Aorta (tissue), 5 donors: Measurements from ENCODE around the gene NUDCD2. TPM values are rescaled to one million over a fixed set of nuclear protein-coding genes. Genes with fewer than 3 reads are reported as not detected.
"Not testable (repeated sequence)": the region's sequence is repeated elsewhere in the genome, so short reads cannot be mapped to it uniquely, and the experiment has no call there.

Experiments
- ATAC-seq: fragments of 200-7000 bp; cut with Tn5 transposase; one replicate; pipeline ENCODE4 v1.9.1; 2022; ENCODE audit warnings: moderate library complexity; ENCODE audit not compliant: low FRiP score
- DNase-seq, 2 donors: peaks; one replicate each; pipeline ENCODE4 v3.0.0-alpha.2; 2020
- H3K27ac ChIP-seq, 2 donors: one replicate each; pipeline ENCODE4 v1.5.1; 2013; ENCODE audit warnings: low read length in 2 of 2, mild to moderate bottlenecking in 2 of 2, moderate library complexity in 2 of 2, control low read depth in 1 of 2, inconsistent platforms in 1 of 2, low read depth in 1 of 2
- H3K27me3 ChIP-seq, 2 donors: one replicate each; pipeline ENCODE4 v1.6.1; 2013; ENCODE audit warnings: control low read depth in 1 of 2, low read length in 1 of 2, mild to moderate bottlenecking in 1 of 2, moderate library complexity in 1 of 2; ENCODE audit not compliant: insufficient read depth in 2 of 2, control insufficient read depth in 1 of 2
- H3K36me3 ChIP-seq, 2 donors: one replicate each; pipeline ENCODE4 v1.6.1; 2013; ENCODE audit warnings: control low read depth in 1 of 2, low read length in 1 of 2, mild to moderate bottlenecking in 1 of 2; ENCODE audit not compliant: insufficient read depth in 2 of 2, control insufficient read depth in 1 of 2
- H3K4me1 ChIP-seq, 2 donors: one replicate each; pipeline ENCODE4 v1.6.1; 2013; ENCODE audit warnings: low read length in 2 of 2, control low read depth in 1 of 2, mild to moderate bottlenecking in 1 of 2, moderate library complexity in 1 of 2; ENCODE audit not compliant: insufficient read depth in 2 of 2, control insufficient read depth in 1 of 2
- H3K4me3 ChIP-seq, 2 donors: one replicate each; pipeline ENCODE4 v1.5.1; 2013; ENCODE audit warnings: low read length in 2 of 2, control low read depth in 1 of 2, mild to moderate bottlenecking in 1 of 2
- H3K9me3 ChIP-seq: one replicate; pipeline ENCODE4 v1.6.1; 2013; ENCODE audit warnings: mild to moderate bottlenecking, low read length; ENCODE audit not compliant: control insufficient read depth
- WGBS, 2 donors: extraction: QIAGEN DNeasy Blood & Tissue Kit; methylation state at CpG; one replicate each; pipeline ENCODE4 v1.1.7; 2013; 5-methylcytosine and 5-hydroxymethylcytosine counted together
- intact Hi-C, 2 donors: fragments of 100-400 bp; cut with DNase I; formaldehyde crosslinking; loops; one replicate each; pipeline versions ENCODE4 v1.14.2 to v1.15.0; 2022
- polyA plus RNA-seq, 2 donors: library from polyadenylated mRNA; stranded (reverse); fragments of 200-250 nt; gene quantifications; one replicate each; pipeline ENCODE4 v1.2.3, GENCODE V29; 2013
- total RNA-seq, 2 donors: library from RNA; stranded (reverse); fragmentation: NEBNext Ultra II Directional; extraction: Animal tissue kit (Norgen Biotek cat#: 25700); gene quantifications; one replicate each; pipeline ENCODE4 v1.2.1, GENCODE V29; 2021
- donor health status: healthy with polysubstance abuse.
- donor health status: Bipolar disorder and iron deficiency.
- donor health status: DM: no; HTN: no; CAD: no.
- donor health status: DM: no; HTN: no; CAD: no.
- donor health status: DM: yes; HTN: yes; CAD: no.

Gene NUDCD2
- total and polyA plus RNA-seq, 4 donors: 7.7 to 20.7 (median 11.8) TPM

- Histone ChIP-seq H3K27ac (no peak overlapping the region), H3K4me1 (peaks cover 0 to 2% of the 10 kb centered on the region in 2 donors), H3K36me3 (peaks cover 0 to 2% of the 10 kb centered on the region in 2 donors), H3K27me3 (no peaks in the 10 kb centered on the region), H3K9me3 (no peaks in the 10 kb centered on the region), H3K4me3 (peak overlapping the region; percentile 45 to 89)
- no peak for ATAC-seq
- intact Hi-C loops: no loop called here
- no peak for DNase-seq
- 42% methylated on average over 6 of the region's 6 CpGs for WGBS, 2 donors
These were observed 1.0 kb downstream of the NUDCD2 start for GRCh38 chr5:163458778-163459385.

DNA sequence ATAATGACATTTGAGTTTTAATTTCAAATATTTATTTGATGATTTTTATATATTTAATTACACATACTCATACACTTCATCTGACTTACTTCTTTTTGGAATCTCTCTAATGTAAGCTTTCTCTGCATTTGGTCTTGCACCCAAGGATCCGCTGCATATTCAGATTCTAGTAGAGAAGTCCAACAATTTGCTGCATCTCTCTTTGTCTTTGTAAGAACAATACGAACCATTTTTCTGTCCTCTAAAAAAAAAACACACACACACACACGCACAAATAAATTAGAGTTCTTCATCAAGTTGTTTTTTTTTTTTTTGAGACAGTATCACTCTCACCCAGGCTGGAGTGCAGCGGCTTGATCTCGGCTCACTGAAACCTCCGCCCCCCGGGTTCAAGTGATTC lies 3.1 kb downstream of the NUDCD2 start:
- intact Hi-C loops: no loop called here
- peaks cover 0 to 2% of the 10 kb centered on the region in 2 donors for H3K4me1 ChIP-seq
- peaks cover 2% of the 10 kb centered on the region in 2 donors for H3K36me3 ChIP-seq
- H3K27ac ChIP-seq: no peak overlapping the region
- no peaks in the 10 kb centered on the region for H3K9me3 ChIP-seq
- ATAC-seq (no peak), DNase-seq (no peak)
- 93 to 98% methylated on average over 7 of the region's 7 CpGs for WGBS, 2 donors
- H3K4me3 ChIP-seq: no peak overlapping the region
- no peaks in the 10 kb centered on the region for H3K27me3 ChIP-seq

- H3K27me3 ChIP-seq: no peaks in the 10 kb centered on the region
- 81 to 87% methylated on average over 2 of the region's 2 CpGs for WGBS, 2 donors
- H3K36me3 ChIP-seq: peaks cover 2 to 4% of the 10 kb centered on the region in 2 donors
- intact Hi-C loops: no loop called here
- no peak overlapping the region for H3K27ac ChIP-seq
- H3K4me3 ChIP-seq: no peak overlapping the region
- no peak for DNase-seq
- no peak for ATAC-seq
- H3K4me1 ChIP-seq: peaks cover 0 to 2% of the 10 kb centered on the region in 2 donors
- no peaks in the 10 kb centered on the region for H3K9me3 ChIP-seq
These were observed 3.8 kb downstream of the NUDCD2 start for GRCh38 chr5:163456029-163456589.

GRCh38 chr5:163455406-163455805 lies 4.5 kb downstream of the NUDCD2 start:
- H3K36me3 ChIP-seq, DNase-seq, H3K4me3 ChIP-seq, ATAC-seq, intact Hi-C loops, H3K9me3 ChIP-seq, H3K4me1 ChIP-seq, H3K27me3 ChIP-seq, H3K27ac ChIP-seq: not testable (repeated sequence)
- WGBS, 2 donors: 97 to 98% methylated on average over 17 of the region's 17 CpGs

- intact Hi-C loops: no loop called here
- Histone ChIP-seq H3K27me3 (no peaks in the 10 kb centered on the region), H3K36me3 (peaks cover 2 to 4% of the 10 kb centered on the region in 2 donors), H3K27ac (no peak overlapping the region), H3K4me3 (no peak overlapping the region), H3K4me1 (no peaks in the 10 kb centered on the region), H3K9me3 (no peaks in the 10 kb centered on the region)
- ATAC-seq (no peak), DNase-seq (no peak)
- WGBS, 2 donors: 17 to 34% methylated on average over 1 of the region's 1 CpG
These were observed 6.2 kb downstream of the NUDCD2 start for GRCh38 chr5:163453705-163454104.

DNA sequence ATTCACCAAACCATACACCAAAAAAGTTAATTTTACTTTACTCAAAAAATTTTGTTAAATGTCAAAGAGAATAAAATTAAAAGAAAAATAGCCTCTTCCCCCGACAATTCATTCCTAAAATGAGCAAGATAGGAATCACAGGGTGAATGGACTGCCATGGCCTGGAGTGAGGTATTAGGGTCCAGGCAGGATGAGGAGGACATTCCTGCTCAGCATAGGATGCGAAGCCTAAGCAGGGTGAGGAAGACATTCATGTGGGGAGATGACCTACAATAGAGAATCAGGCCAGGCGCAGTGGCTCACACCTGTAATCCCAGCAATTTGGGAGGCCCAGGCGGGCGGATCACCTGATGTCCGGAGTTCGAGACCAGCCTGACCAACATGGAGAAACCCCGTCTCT lies 8.4 kb downstream of the NUDCD2 start:
- no peak overlapping the region for H3K27ac ChIP-seq
- WGBS, 2 donors: 97 to 98% methylated on average over 8 of the region's 8 CpGs
- no peaks in the 10 kb centered on the region for H3K4me1 ChIP-seq
- H3K4me3 ChIP-seq: no peak overlapping the region
- H3K27me3 ChIP-seq: no peaks in the 10 kb centered on the region
- ATAC-seq (no peak), DNase-seq (no peak)
- H3K36me3 ChIP-seq: peaks cover 2 to 7% of the 10 kb centered on the region in 2 donors
- H3K9me3 ChIP-seq: no peaks in the 10 kb centered on the region
- intact Hi-C loops: no loop called here

- no peaks in the 10 kb centered on the region for H3K27me3 ChIP-seq
- peaks cover 4 to 5% of the 10 kb centered on the region in 2 donors for H3K36me3 ChIP-seq
- intact Hi-C loops: no loop called here
- no peaks in the 10 kb centered on the region for H3K9me3 ChIP-seq
- ATAC-seq: no peak
- no peaks in the 10 kb centered on the region for H3K4me1 ChIP-seq
- DNase-seq: no peak
- no peak overlapping the region for H3K27ac ChIP-seq
- no peak overlapping the region for H3K4me3 ChIP-seq
These were observed 11.4 kb downstream of the NUDCD2 start for GRCh38 chr5:163448491-163448890.

DNA sequence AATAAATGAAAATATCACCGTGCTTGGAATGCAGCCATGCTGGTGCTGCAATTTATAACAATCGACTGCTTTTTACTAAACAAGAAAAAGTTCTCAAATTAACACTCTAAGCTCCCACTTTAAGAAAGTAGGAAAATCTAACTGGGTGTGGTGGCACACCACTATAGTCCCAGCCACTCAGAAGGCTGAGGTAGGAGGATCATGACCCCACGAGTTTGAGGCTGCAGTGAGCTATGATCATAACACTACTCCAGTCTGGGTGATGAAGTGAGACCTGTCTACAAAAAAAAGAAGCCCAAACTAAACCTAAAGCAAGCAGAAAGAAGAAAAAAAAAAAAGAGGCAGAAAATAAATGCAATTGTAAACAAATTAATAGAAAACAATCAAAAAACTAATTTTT lies 12.0 kb downstream of the NUDCD2 start:
- Histone ChIP-seq H3K27me3 (no peaks in the 10 kb centered on the region), H3K9me3 (no peaks in the 10 kb centered on the region), H3K4me3 (no peak overlapping the region), H3K4me1 (no peaks in the 10 kb centered on the region), H3K36me3 (peaks cover 4 to 5% of the 10 kb centered on the region in 2 donors), H3K27ac (no peak overlapping the region)
- WGBS, 2 donors: 55 to 63% methylated on average over 3 of the region's 3 CpGs
- no peak for ATAC-seq
- intact Hi-C loops: no loop called here
- no peak for DNase-seq

DNA sequence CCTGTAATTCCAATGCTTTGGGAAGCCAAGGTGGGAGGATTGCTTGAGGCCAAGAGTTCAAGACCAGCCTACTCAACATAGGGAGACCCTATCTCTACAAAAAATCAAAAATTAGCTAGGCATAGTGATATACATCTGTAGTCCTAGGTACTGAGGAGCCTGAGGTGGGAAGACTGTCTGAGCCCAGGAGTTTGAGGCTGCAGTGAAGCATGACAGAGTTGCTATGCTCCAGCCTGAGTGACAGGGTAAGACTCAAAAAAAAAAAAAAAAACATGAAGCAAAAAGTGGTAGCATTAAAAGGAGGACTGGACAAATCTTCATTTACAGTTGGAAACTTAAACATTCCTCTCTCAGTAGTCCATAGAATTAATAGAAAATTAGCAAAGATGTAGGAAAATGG lies 12.7 kb downstream of the NUDCD2 start:
- no peak for DNase-seq
- H3K4me1 ChIP-seq: no peaks in the 10 kb centered on the region
- intact Hi-C loops: no loop called here
- H3K4me3 ChIP-seq: no peak overlapping the region
- no peak overlapping the region for H3K27ac ChIP-seq
- H3K27me3 ChIP-seq: no peaks in the 10 kb centered on the region
- no peaks in the 10 kb centered on the region for H3K9me3 ChIP-seq
- peaks cover 3 to 5% of the 10 kb centered on the region in 2 donors for H3K36me3 ChIP-seq
- ATAC-seq: no peak
